ENCODE data around the gene ATP8B4. TPM values are rescaled to one million over a fixed set of nuclear protein-coding genes. Genes with fewer than 3 reads are reported as not detected.
"Not testable (repeated sequence)": the region's sequence is repeated elsewhere in the genome, so short reads cannot be mapped to it uniquely, and the experiment has no call there.

The ATP8B4 gene, protein sequence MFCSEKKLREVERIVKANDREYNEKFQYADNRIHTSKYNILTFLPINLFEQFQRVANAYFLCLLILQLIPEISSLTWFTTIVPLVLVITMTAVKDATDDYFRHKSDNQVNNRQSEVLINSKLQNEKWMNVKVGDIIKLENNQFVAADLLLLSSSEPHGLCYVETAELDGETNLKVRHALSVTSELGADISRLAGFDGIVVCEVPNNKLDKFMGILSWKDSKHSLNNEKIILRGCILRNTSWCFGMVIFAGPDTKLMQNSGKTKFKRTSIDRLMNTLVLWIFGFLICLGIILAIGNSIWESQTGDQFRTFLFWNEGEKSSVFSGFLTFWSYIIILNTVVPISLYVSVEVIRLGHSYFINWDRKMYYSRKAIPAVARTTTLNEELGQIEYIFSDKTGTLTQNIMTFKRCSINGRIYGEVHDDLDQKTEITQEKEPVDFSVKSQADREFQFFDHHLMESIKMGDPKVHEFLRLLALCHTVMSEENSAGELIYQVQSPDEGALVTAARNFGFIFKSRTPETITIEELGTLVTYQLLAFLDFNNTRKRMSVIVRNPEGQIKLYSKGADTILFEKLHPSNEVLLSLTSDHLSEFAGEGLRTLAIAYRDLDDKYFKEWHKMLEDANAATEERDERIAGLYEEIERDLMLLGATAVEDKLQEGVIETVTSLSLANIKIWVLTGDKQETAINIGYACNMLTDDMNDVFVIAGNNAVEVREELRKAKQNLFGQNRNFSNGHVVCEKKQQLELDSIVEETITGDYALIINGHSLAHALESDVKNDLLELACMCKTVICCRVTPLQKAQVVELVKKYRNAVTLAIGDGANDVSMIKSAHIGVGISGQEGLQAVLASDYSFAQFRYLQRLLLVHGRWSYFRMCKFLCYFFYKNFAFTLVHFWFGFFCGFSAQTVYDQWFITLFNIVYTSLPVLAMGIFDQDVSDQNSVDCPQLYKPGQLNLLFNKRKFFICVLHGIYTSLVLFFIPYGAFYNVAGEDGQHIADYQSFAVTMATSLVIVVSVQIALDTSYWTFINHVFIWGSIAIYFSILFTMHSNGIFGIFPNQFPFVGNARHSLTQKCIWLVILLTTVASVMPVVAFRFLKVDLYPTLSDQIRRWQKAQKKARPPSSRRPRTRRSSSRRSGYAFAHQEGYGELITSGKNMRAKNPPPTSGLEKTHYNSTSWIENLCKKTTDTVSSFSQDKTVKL
- 31.5 TPM for total RNA-seq
- long read RNA-seq, partial matches to known transcripts = 4 of 22 reads
- long read RNA-seq, other reads (novel, unspliced or antisense) = 12 of 22 reads

- no peak for DNase-seq (ENCODE audit: low spot score)
These were observed at the start of gene ATP8B4 for GRCh38 chr15:50119063-50120040. ATP8B4 (minus strand) TSS chr15:50119233; CDS start chr15:50106966, 12,267 bp downstream.

DNA sequence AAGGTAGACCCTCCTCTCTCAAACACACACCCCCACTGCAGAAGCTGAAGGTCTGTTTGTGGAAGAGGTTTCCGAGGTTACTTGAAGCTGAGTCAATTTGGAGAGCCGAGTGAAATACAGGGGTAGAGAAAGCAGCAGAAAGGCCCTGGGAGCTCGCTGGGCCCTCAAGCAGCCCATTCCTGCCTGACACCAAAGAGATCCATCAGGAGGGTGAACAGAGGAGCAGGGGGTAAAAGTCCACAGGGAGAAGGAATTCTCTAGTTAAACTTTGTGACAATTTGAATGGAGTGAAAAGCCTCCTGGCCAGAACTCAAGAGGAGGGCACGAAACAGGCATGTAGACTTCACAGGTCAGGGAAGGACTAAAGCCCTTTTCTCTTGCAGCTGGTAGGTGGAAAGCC lies 49.3 kb upstream of the ATP8B4 start:
- DNase-seq (ENCODE audit: low spot score) = no peak

DNA sequence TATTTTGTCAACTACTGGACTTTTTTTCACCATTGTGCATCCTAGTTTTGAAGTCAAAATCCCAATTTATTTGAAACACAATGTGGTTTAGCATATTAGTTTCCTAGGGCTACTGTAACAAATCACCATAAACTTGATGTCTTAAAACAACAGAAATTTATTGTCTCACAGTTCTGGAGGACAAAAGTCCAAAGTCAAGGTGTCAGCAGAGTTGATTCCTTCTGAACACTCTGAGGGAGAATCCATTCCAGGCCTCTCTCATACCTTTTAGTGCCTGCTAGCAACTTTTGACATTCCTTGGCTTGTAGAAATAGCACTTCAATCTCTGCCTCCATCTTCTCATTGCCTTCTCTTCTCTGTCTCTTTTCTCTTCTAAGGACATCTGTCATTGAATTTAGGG lies 48.1 kb upstream of the ATP8B4 start:
- DNase-seq (ENCODE audit: low spot score) = no peak

DNA sequence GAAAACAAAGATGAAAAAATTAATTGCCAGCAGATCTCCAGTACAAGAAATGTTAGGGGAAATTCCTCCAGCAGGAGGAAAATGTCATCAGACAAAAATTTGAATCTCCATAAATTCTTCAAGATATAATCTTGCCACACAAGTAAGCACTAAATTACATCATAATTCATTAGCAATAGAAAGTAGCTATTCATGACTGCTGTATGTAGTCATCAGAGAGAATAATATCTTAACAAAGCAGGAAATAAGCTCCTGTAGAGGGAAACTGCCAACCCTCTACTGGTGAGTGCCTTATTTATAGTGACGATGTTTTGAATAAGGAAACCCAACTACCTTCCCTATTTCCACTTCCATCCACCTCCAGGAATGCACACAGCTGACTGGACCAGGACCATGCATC lies 47.2 kb upstream of the ATP8B4 start:
- no peak for DNase-seq (ENCODE audit: low spot score)

GRCh38 chr15:50164458-50164857 lies 45.4 kb upstream of the ATP8B4 start:
- no peak for DNase-seq (ENCODE audit: low spot score)

- no peak for DNase-seq (ENCODE audit: low spot score)
These were observed 44.8 kb upstream of the ATP8B4 start for GRCh38 chr15:50163719-50164410.

- DNase-seq (ENCODE audit: low spot score) = no peak
These were observed 44.1 kb upstream of the ATP8B4 start for GRCh38 chr15:50162969-50163718.

- not testable (repeated sequence) for DNase-seq (ENCODE audit: low spot score)
These were observed 39.2 kb upstream of the ATP8B4 start for GRCh38 chr15:50158236-50158635.

- no peak for DNase-seq (ENCODE audit: low spot score)
These were observed 32.4 kb upstream of the ATP8B4 start for GRCh38 chr15:50151476-50151875.

- no peak for DNase-seq (ENCODE audit: low spot score)
These were observed 31.8 kb upstream of the ATP8B4 start for GRCh38 chr15:50150851-50151250.

GRCh38 chr15:50150349-50150748 lies 31.3 kb upstream of the ATP8B4 start:
- DNase-seq (ENCODE audit: low spot score) = no peak

DNA sequence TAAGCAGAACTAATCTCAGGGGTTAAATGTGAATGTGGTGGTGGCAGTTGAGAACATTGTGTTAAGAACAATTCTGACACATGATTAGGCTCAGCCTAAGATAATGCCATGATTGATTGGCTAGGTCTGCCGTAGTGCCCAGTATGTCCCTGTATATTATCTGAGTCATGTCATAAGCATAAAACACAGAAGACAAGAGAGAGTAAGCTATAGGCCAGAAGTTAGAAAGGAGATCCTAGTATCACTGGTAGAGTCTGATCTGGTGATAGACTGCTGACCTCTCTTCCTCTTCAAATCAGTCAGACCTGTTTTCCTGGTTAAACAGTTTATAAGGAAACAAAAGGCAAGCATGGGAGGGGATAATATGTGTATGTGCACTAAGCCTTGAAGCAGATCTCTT lies 30.1 kb upstream of the ATP8B4 start:
- DNase-seq (ENCODE audit: low spot score) = no peak

- DNase-seq (ENCODE audit: low spot score) = no peak
These were observed 29.4 kb upstream of the ATP8B4 start for GRCh38 chr15:50148362-50148963.

GRCh38 chr15:50146632-50147031 lies 27.6 kb upstream of the ATP8B4 start:
- no peak for DNase-seq (ENCODE audit: low spot score)

DNA sequence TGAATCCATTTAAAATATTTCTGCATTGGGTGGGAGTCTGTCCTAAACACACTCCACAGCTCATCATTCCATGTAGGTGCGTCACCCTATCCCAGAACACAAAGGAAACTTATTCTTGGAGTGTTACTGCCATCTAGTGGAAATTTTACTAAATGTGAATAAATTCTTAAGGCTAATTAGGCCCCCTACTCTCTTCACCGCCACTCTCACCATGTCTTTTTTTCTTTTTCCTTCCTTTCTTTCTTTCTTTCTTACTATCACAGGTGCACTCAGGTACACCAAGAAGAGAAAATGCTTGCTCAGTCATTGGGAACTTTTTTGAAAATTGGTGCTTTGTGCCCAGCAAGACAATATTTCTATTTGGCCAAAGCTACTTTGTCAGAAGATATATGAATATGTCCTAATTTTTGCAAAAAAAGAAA lies 26.4 kb upstream of the ATP8B4 start:
- no peak for DNase-seq (ENCODE audit: low spot score)

DNA sequence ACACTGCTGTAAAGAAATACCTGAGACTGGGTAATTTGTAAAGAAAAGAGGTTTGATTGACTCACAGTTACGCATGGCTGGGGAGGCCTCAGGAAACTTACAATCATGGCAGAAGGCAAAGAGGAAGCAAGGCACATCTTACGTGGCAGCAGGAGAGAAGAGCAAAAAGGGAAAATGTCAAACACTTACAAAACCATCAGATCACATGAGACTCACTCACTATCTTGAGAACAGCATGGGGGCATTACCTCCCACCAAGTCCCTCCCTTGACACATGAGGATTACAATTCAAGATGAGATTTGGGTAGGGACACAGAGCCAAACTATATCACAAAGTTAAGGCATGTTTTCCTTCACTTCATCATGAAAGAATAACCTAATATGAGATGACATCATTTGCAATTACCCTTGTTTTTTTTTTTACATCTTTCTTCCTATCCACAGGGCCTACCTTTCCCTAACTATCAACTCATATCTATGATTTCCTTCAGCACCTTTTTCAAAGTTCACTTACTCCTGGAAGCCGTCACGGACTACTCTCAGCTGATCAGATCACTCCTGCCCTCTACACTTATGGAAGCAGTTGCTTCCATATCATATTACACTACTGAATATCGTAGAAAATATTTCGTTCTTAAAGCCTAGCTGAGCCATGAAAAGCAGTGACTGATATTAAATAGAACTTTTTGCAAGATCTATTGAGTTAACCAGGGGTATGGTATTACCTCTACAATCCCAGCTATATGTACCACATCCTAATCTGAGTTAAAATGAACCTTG lies 25.5 kb upstream of the ATP8B4 start:
- no peak for DNase-seq (ENCODE audit: low spot score)

DNA sequence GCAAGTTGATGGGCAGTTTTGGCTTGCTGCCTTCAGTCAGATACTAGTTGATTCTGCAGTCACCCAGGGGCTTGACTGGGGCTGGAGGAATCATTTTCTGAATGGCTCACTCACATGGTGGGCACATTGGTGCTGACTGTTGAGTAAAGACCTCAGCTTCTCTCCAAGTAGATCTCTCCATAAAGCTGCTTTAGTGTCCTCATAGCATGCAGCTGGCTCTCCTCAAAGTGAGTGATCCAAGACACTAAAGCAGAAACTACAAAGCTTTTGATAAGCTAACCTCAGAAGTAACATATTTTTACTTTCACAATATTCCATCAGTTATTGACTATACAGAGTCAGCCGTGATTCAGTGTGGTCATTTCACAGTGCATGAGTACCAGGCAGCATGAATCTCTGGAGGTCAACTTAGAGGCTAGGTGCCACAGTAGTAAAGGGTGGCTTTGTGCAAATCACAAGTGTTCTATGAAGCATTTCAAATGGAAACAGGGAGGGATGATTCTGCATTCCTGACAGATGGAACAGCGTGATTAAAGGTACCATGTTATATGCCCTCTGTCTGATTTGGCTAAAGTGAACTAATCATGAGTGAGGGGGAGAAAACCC lies 24.3 kb upstream of the ATP8B4 start:
- DNase-seq (ENCODE audit: low spot score) = no peak
